NCI-H1417 treated with DMSO at 0.1 percent for 48 hours (cell line): Measurements from ENCODE around the gene EXOC4.
A peak's percentile ranks its signal among the peaks of the same experiment; 100 is the strongest.

Source experiments
- DNase-seq: peaks from one replicate; lab custom pipeline; 2025; lab: John Stamatoyannopoulos, UW

Gene EXOC4

DNA sequence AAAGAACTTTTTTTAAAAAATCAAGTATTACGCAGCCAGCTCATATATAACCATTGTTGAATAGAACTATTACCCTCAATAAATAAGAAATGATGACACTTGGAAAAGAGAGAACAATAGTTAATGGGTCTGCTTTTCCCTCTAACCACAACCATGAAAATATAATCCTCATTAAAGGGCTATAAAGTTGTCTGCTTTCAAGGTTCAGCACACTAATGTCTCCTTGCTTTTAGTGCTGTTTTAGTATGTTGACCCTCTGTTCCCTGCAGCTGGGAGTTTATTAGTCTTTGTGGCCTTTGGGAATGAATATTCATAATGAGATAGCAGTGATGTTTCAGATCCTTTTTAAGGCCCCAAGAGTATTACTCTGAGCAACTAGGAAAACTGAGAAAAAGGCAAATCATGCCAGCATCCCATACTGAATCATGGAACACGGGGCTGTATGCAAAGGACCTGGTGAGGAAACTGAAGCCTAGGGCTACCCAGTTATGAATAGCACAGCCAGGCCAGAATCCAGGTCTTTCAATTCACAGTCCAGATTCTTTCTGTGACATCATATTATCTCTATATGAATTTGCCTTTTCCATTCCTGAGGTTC is 542.3 kb downstream of the EXOC4 start:
- DNase-seq, result no peak

DNA sequence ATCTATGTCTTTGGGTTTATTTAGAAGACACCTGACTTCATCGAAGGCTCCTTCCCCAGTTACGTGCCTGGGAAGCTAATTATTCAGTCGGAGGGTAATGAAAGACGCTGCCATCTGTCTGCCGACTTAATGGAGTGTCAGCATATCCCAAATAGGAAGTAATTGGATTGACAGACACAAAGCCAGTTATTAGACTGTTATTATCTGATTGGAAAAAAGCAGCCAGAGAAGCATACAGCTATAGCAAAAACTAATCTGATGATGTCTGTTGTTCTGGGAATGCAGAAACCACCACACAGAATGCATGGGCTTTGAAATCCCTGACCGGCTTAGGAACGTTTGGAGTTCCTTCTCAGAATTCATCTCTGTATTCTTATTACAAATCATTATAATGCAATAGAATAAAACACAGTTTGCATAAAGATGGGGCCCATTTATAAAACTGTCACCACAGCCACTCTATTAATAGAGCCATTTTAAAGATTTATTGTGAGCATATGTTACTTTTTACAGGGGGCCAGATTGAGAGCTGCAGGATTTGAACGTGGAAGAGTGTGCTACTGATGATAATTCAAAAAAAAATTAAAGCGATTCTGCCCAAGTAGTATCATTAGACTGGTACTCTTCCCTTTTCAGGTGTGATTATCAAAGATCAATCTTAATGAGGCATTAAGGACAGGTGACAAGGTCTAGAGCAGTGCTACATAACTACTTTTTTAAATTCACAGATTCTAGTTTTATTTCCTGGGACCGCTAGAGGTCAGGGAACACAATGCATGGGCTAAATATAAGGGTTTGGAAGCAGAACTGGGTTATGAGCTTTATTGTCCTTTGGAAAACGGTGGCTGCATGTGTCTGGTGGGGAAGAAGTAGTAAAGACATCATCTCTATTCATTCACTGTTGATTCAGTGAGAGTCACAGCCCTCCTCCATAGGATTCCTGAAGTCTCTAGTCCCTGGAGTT is 544.2 kb downstream of the EXOC4 start:
- no peak for DNase-seq

DNA sequence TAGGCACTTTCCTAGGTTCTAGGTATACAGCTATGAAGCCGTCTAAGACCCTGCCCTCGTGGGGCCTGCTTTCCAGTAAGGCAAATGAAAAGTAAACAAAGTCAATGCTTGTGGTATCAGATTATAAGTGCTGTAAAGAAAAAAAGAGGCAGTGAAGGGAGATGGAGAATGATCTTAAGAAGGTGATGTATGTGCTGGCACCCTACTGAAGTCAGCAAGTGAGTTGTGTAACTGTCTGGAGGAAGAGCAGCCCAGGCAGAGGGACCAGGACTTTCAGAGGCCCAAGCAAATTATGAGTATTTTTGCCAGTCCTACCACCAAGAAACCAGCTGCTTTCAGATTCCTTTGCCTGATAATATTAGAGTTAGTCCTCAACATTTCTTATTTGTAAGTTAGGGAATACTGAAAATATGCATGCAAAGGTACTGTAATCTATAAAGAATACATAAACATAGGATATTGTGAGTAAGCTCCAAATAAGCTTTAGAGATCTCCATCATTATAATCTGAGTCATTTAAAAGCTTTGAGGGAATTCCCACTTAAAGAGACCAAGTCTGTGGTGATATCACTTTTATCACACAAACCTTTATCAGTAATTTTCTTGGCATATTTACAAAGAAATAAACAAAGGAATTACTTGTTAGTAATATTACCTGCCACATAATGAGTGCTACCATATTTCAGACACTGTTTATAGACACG is 545.1 kb downstream of the EXOC4 start:
- no peak for DNase-seq

DNA sequence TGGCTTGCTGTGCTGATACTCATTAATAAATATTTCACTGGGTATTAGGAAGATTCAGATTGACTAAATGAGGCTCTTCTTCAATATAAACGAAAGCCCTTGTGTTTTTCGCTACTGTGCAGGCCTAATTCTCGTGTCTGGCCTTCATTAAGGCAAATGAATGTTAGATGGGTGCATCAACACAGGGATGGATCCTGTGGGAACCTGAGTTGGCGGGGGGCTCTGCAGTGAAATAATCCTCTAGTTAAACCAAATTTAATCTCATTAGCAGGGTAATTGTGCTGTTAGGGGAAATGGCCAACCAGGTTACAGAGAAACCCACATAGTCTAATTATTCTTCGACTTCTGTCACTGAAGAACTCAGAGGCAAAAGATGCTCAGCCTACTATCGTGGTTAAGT is 548.5 kb downstream of the EXOC4 start:
- DNase-seq, result no peak

DNA sequence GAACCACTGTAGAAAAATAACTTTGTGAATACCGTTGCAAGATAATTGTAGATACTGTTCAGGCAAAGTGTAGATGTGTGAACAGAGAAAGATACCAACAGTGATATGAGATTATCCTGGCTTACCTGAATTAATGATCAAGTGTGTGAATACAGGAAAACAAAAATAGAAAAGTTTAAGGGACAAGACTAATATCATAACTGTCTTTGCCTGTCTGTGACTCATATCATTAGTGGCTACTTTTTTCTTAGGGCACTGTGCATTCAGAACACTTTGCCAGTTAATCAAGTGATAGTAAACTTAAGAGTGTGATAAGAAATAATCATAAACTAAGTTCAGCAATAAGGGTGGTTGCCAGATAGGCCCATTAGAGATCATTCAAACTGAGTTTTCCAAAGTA is 551.2 kb downstream of the EXOC4 start:
- no peak for DNase-seq

DNA sequence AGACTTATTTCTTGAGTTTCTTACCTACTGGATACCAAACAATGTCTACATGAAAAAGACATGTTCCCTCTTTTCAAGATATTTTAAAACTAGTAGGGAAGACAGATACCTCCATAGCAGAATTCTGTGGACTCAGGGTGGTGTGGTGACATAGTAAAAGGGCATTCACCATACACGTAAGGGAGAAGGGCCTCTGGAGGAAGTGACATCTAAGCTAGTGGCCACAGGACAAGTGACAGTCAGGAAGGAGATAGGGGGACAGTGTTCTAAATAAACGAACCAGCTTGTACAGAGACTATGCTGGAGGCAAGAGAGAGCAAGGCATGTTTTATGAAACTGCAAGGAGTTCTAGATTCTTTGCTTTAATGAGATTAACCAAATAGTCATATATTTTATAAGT is 552.5 kb downstream of the EXOC4 start:
- DNase-seq, result no peak

DNA sequence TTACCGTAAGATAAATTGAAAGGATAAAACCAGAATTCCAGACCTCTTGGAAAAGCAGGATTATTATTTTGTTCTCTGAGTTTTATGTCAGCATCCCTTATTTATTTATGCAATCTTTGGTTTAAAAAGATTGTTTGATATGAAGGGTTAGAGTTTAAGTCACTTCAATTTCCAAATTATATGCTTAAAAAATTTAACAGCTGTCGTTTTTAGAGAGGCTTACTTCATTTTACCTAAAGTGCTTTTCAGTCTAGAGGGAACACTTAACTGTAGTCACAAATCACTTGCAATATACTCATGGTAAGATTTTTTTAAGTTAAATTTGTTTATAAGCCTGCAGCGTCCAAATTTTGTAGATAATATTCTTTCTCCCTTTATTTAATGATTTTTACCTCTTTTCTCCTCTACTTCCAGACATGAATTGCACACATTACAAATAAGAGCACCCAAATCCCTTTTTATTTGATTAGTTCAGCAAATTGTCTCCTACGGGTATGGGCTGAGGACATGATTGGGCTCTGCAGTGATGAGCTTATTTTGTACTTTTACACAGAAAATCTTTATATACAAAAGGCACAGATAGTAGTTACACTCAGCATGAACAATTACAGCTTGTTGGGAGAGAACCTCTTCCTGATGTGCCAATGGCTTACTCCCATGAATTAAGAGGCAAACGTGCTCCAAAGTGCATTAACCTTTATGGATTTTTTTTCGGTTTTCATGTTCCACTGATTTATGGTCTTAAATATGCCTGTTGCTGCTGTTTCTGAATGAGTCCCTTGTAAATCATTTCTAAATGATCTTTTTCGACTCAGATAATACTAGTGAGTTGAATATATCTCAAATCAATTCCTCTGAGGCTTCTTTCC is 555.0 kb downstream of the EXOC4 start:
- peak; percentile 81 for DNase-seq

DNA sequence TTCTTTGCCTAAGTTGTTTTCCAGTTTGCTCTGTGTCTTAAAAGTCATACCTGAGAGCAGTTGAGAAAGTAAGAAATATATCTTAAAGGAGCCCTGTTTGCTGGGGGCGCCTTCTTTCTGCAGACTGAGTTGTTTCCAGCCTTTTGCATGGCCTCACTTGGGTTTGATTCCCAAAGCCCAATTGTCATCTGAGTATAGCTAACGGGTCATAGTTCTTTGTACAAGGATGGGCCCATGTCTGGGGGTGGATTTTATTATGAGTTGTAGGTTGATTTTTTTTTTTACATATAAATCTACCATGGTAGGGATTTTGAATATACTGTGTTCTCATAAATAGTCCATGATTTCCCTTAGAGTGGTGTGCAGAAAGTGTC is 555.6 kb downstream of the EXOC4 start:
- DNase-seq, result no peak

DNA sequence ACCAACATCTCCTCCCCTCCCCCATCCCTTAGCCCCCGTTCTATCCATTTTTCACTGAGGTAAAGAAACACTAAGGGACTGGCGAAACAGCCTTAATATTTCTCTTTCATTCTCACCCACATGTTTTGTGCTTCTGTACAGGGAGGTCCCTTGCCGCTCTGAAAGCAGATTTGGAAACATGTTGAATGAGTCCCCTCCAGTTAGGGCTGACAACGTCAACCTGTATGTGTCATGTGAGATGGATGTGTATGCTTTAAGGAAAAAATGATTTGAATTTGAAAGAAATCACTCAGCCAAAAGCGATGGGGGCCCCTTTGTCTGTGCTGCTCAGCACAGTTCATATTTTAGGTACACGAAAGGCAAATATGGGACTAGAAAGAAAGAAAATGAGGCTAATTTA is 560.0 kb downstream of the EXOC4 start:
- DNase-seq, result no peak

DNA sequence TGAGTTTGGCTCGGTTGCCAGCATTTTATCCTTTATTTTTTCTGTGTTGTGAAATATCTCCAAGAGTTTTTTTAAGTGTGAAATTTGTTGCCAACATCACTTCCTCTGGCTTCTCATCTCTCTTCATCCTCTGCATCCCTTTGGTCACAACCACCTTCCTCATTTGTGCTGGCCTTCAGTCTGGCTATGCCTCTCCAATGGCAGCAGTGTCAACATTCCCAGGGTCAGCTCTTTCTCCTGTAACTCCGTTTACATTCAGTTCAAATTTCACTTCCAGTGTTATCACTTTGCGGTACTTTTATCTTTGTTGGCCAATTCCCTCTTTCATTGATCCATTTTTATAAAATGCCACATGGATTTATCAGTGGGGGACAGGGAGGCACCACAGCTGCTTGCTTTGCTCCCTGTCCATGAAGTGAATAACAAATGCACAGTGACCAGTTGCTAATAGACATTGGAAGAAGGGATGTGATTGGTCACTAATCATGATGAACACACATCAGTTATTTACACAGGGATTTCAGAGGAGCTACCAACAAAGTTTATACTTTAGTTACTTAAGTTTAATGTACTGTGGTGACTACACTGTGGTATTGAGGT is 562.8 kb downstream of the EXOC4 start:
- DNase-seq, result no peak

DNA sequence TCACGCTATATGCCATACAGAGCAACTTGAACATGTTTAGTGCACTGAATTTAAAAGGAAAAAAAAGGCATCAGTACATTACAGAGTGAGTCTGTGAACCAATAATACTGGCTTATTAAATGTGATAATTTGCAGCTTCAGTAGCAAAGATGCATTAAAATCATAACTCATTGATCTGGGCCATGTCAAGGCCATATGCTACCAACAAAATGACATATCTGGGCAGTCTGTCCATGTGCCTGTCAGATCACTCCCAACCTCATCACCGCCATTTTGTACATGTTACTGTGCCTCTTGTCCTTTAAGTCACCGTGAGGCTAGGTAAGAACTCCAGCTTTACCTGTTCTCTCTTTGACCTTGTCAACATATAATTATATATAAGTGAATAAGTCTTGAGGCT is 566.8 kb downstream of the EXOC4 start:
- no peak for DNase-seq

DNA sequence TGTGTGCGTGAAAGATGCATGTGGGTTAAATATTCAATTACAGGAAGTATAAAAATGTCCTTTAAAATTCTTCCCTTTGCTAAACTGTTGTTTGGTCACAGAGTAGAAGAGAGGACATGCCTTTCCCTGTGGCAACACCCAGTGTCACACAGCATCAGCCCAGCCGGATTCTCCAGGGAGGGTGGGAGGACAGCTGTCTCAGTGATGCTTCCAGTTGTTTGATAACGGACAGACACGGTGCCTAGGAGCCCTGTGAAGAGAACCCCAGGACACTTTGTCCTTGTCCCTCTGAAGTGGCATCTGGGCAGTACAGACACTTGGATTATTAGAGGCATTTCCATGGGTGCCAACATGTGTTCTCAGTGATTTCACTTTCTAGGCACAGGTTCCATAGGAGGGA is 567.7 kb downstream of the EXOC4 start:
- DNase-seq, result no peak

DNA sequence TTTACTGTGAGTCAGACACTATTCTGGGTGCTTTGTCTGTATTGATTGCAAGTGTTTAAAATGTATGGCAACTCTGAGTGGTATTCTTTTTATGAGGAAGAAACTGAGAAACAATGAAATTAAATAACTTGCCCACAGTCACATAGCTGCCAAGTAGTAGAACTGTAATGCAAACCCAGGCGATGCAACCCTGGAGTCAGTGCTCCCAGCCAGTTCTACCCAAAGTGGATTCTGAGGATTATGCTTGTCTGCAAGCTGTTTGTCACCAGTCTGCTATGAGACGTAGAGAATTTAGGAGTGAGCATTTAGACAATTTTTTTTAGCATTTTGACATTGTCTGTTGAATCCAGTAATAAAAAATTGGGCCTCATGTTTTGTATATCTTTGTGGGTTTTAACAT is 568.3 kb downstream of the EXOC4 start:
- no peak for DNase-seq

DNA sequence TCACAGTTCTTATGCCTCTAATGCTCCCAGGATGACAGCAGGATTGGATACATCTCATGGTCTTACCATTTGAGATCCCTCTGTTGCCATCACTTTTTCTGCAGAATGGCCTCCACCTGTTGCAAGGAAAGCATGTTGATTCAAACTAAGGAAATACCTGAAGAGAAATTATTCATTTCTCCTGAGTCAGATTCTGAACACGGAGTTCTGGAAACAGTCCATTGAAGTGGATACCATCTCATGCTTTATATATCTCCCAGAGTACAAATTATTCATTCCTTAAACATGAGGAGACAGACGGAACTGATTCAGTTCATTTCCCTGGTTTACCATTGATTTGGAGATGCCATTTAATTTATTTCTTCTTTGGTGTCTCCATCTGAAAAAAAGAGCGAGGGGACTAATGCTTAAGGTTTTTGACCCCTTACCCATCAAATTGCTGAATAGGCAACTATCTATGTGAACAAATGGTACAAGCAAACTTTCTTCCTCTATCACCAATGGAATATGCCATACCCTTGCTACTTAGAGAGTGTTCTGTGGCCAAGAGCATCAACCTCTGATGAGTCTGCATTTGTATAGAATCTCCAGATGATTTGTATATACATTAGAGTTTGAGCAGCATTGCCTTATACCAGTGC is 569.2 kb downstream of the EXOC4 start:
- DNase-seq, result no peak

DNA sequence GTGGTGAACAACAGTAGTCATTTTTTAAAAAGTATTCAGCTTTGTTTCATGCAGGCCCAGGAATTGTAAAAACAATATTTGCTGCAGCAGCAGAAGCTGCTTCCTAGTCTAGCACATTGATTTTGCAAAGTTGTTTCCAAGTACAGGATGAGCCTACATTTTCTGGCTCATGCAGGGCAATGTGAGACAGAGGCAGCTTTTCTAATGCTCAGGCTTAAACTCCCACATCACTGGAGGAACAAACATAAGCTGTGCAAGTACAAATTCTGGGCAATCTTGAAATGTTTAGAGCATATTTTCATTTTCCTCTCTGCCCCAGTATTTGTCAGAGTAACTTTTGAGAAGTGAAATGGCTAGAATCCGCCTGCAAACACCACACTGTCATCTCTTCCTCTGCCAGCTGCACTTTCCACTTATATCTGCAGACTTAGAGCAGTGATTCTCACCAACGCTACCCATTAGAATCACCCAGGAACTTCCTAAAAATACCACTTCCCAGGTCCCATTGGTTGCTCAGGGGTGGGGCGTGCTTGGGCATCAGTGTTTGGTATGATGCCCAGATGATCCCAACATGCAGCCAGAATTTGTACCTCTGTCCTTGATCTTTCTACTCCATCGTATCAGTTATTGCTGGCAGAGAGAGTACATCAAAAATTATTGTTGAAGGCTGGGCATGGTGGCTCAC is 570.1 kb downstream of the EXOC4 start:
- DNase-seq, result no peak

DNA sequence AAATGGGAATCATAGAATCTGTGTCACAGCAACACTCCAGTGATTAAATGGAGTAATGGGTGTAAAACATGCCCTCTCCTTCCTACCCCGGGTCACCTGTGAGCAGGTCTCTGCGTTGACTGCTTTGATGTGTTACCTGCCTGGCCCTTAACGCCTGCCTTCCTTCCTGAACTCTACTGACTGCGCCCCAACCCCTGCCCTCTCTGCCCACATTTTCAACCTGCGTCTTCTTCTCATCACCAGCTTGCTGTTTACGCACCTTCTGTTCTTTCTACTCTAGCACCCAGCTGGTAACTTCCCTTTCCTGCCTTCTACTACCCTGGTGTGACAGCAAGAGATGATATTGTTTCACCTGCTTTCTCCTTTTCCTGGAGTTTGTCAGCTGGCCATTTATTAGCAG is 571.3 kb downstream of the EXOC4 start:
- no peak for DNase-seq

DNA sequence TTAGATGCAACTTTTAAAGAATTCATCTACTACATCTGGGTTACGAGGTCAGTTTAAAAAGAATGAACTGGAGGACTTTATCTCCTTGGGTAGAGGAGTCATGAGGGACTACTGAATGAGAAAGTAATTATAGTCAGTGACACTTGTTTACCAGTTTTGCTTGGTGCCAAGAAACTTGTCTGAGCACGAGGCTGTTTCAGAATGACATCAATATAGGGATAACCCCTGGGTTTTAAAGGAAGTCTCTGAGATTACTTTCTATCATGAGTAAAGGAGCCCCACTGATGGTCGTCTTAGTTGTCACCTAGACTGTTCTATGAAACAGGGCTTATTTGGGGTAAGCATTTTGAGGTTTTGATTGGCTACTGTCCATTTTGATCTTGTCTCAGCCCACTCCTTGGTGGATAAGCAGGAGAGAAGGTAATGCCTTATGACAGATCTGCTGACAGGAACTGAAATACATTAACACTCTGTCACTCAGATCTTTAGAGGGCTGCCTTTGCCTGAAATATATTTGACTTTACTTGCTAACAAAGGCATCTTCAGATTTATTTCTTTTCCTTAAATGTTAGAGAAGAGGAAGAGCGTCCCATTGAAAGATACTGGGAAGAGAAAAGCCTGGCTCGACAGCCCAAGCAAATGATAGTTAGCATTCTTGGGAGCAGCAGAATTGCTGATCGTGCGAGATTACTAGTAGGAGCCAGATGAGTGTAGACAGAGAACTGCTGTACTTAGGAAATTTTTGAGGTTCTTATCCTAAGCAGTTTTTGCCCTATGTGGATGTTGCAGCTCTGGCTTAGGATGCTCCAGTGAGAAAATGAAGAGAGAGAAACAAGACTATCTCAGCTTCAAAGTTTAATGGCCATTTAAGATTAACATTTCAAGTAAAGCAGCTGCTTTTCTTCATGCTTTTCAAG is 575.1 kb downstream of the EXOC4 start:
- DNase-seq, result no peak

DNA sequence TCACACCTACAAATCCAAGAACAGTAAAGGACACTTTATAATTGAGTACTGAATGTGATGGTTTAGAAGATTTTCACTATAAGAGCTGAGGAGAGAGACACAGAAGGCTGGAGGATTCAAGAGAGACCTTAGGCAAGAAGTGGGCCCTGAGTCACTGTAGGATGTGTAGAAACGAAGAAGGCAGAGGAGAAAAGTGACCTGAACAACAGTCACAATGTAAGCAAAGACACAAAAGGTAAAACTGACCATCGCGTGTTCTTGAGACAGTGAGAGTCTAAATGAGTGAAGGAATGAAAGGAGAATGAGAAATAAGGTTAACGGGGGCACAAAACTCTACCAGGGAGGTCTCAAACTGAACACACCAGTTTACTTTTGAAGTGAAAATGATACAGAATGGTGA is 576.0 kb downstream of the EXOC4 start:
- DNase-seq, result no peak

DNA sequence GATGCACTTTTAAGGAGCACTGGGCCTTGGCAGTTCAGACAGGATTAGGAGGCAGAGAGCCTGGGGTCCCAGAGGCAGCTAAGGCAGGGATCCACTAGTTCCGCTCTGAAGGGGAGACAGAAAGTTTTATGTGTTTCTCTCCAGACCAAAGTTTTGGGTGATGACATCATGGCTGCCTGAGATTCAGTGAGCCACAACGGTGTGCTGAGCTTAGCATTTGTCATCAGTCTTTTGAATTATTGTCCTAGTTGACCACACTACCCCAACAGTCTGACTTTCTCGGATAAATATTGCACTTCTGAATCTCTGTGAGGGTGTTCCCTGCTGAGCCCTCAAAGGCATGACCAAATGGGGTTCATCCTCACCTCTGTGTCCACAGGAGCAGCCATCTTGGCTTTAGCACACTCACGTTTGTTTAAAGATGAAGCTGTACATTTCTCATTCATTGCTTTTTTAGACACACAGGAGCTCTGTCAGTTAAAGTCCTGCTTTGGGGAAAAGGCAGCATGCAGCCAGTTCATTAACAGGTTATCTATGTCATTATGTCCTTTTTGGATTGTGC is 576.5 kb downstream of the EXOC4 start:
- no peak for DNase-seq
